HG02623 (cell line): Measurements from ENCODE around the gene XRCC3.

Experiments
- ATAC-seq: cut with Tn5 transposase; IDR thresholded peaks from one replicate; pipeline ENCODE4 v1.9.1; 2021; ENCODE audit warnings: moderate library complexity; ENCODE audit not compliant: unreplicated experiment

The XRCC3 gene

GRCh38 chr14:103707329-103708263, 7.7 kb downstream of the XRCC3 start:
- no peak for ATAC-seq

GRCh38 chr14:103706551-103707328, 8.5 kb downstream of the XRCC3 start:
- no peak for ATAC-seq

- ATAC-seq = no peak
Observed at GRCh38 chr14:103705504-103706284, 9.6 kb downstream of the XRCC3 start.

DNA sequence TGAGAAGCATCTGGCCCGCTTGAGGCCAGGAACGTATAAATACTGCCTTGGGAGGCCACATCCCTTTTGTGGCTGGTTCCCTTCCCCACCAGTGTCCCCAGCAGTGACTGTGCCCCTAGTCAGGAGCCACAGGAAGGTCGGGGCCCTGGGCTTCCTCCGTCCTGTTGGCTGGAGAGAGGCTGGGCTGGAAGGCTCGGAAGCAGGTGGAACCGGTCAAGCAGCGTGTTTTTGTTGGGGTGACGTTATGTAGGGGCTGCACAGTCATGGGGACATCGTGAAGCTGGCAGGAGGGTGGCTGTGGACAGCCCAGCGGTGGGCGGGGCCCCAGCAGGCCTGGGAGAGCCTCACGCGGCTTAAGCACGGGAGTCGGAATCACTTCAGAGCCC, 10.1 kb downstream of the XRCC3 start:
- ATAC-seq = no peak

DNA sequence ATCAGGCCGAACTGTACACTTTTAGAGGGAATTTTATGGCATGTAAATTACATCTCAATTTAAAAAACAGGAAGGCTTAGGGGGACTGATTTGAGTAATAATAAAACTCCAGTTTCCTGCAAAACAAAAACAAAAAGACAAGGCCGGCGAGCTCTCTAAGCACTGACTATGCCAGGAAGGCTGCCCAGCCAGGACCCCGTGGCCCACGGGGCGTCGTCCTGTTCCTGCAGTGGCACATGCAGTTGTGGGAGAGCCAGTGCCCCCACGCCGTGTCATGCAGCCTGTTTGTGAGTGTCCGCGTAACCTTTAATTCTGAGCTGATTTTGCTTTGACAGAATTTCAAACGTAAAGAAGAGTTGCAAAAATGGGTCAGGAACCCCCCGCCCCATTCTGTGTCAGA, 10.5 kb downstream of the XRCC3 start:
- no peak for ATAC-seq

DNA sequence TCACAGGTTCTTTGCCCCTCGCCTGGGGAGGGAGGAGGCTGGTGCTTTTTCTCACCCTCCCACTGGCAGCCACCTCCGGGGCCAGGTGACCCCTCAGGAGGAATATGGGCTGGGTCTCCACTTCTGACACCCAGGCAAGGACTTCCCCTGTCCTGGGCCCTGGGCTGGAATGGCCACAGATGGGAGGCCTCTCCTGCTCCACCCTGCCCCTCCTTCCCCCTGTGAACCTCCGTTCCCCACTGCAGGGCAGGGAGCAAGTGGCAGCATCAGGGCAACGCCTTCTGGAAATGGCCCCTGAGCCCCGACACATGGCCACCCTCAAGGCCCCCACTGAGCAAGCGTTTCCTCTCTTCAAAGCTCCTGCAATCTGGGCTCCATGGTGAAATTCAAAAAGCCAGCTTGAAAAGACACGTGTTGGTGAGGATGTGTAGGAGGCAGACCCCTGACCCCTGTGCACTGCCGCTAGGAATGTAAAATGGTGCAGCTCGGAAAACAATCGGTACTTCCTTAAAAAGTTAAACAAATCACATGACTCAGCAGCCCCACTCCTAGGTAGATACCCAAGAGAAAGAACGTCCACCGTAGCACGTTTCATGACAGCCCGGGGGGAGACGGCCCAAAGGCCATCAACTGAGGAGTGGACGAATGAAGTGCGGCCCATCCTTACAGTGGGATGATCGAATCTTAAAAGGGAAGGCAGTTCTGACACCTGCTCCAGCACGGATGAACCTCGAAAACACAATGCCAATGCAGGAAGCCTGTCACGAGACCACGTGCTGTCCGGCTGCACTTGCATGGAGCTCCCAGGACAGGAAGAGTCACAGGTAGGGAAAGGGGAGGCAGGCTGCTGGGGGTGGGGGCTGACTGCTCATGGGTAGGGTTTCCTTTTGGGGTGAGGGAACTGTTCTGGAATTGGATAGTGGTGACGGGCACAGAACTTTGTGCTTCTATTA, 11.5 kb downstream of the XRCC3 start:
- no peak for ATAC-seq

GRCh38 chr14:103702497-103703432, 12.5 kb downstream of the XRCC3 start:
- ATAC-seq = no peak

GRCh38 chr14:103702095-103702494, 13.2 kb downstream of the XRCC3 start:
- no peak for ATAC-seq

DNA sequence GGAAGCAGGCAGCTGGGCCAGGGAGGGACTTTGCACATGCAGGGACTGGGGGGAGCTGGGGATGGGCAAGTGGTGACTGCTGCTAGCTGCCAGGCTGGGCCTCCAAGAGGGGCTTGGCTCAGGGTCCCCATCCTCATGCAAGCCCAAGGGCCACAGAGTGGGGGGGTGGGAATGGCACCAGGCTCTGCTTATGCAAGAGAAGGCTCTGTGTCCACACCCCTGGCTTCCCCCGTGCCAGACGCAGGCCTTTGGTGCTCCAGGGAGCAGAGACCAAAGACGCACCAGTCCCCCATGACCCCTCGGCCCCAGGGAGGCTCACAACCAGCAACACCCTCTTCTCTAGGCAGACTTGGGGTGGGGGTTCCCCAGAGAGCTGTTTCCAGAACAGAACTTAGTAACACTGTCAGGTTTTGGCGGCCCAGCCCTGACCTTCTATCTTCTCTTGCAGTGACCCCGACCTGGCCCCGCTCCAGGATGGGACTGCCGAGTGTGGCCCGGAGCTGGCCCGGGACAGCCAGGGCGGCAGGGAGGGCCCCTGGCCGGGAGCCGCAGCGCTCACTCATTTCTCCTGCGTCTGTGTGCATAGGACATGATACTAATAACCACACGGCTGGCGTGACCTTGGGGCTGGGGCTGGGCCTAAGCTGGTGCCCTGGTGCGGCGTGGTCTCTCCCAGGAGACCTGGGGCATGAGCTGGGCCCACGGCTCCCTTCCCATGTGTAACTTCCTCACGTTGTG, 14.3 kb downstream of the XRCC3 start:
- no peak for ATAC-seq

DNA sequence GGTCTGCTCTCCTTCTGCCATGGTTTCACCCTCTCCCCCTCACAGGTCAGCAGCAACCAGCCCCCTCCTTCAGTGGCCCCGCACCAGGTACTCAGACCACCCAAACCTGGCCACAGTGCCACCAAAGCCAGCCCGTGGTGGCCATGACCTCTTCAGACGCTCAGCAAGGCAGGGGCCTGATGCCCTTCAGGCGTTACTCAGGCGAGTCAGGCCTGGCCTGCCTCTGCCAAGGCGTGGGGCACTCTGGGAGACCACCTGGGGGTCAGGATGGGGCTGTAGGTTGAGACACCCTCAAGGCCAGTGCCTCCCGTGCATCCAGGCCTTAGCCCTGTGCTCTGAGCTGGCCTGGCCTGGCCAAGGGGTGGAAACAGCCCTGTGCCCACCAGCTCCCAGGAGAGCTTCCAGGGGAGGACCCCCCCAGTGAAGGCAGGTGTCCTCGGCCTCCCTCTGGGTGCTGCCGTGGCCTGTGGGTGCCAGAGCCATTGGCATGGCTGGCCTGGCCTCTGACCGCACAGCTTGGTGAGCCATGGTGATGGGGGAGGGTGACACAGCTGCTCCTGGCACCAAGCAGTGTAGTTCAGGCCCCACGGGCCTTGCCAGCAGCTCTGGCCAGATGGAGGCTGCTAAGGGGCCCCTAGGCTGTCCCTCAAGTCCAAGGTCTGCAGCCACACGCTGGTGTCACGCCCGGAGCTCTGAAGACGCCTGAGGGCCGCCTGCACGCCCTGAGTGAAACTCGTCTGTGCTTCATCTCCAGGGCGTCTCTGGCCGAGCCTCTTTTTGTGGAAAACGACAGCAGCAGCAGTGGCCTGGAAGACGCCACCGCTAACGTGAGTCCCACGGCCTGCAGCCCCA, 15.1 kb downstream of the XRCC3 start:
- no peak for ATAC-seq

DNA sequence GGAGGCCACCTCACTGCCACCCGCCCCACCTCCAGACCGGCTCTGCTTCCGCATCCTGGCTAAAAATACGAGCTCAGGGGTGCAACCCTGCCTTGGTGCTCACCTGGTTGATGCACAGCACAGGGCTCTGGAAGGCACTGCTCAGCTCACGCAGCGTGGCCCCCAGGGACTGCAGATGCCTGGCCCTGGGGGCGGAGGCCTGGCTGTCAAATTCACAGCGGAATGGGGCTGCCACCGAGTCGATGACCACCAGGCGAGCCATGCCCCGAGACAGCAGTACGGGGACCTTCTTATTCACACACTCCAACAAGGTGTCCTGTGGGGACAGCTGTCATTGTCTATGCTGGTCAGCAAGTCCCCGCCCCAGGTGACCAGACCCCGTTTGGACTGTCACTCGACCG, 16.0 kb downstream of the XRCC3 start:
- ATAC-seq = no peak

GRCh38 chr14:103698380-103699260, 16.6 kb downstream of the XRCC3 start:
- ATAC-seq = no peak

GRCh38 chr14:103697603-103698379, 17.5 kb downstream of the XRCC3 start:
- ATAC-seq = no peak

GRCh38 chr14:103697206-103697602, 18.0 kb downstream of the XRCC3 start:
- ATAC-seq = no peak

DNA sequence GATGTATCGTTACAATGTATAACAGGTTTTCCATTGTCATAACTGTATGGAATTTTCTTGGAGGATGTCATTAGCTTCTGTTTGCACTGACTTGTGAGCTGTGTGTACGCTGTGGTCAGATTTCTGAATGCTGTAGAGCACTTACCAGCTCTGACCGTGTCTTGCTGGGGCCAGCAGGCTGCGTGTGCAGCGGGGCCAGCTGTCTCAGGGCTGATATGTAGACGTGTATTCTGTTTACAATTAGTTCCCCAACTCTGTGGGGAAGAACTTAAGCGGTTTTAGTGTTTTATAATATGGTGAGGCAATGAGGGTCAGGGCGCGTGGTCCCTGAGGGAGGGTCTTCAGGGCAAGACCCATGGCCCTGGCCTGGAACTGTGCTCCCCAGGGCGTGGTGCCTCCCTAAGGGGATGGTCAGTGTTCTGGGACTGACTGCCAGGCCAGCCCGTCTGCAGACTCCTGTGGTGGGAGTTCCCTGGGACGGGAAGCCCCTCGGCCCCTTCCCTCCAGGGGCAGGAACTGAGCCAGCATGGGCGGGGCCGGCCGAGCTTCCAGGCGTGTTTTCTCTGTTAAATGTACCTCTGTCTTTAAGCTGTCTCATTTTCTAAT, 18.7 kb downstream of the XRCC3 start:
- no peak for ATAC-seq
